ENCODE data around the gene STAB1.

STAB1 gene

GRCh38 chr3:52483577-52484381 is 11.4 kb upstream of the STAB1 start:
- DNase-seq (ENCODE audit: low spot score), result no peak

DNA sequence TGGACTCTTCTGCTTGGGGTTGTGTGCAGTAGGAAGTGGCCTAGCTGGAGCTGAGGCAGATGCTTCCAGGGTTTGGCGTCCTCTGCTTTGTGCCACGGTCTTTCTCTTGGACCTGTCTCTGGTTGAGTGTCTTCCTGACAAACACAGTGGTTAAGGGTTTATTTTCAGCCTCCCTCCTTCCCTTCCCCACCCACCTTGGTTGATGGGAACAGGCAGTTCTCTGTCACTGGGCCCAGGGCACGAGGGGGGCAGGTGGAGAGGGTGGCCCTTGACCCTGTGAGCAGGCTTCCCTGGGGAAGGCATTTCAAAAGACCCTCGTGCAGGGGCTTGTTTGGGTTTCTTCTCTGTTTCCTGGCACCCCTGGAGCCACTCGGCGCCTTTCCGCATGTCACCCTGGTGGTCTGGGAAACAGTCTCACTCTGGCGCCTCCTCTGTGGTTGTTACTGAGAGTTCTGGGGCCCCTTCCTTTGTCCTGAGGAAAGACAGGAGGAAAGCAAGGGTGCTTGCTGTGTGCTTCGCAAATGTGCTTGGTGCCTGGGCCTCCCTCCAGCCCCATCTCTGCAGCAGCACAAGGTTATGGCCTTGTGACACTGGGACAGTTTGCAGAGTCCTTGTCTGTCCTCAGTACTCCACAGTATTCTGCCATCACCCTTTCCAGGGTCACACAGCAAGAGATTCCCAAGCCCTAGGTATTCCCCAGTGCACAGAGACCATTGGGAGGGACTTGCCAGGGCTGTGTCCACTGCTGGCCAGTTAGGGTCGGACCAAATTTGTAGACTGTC is 10.3 kb upstream of the STAB1 start:
- no peak for DNase-seq (ENCODE audit: low spot score)

DNA sequence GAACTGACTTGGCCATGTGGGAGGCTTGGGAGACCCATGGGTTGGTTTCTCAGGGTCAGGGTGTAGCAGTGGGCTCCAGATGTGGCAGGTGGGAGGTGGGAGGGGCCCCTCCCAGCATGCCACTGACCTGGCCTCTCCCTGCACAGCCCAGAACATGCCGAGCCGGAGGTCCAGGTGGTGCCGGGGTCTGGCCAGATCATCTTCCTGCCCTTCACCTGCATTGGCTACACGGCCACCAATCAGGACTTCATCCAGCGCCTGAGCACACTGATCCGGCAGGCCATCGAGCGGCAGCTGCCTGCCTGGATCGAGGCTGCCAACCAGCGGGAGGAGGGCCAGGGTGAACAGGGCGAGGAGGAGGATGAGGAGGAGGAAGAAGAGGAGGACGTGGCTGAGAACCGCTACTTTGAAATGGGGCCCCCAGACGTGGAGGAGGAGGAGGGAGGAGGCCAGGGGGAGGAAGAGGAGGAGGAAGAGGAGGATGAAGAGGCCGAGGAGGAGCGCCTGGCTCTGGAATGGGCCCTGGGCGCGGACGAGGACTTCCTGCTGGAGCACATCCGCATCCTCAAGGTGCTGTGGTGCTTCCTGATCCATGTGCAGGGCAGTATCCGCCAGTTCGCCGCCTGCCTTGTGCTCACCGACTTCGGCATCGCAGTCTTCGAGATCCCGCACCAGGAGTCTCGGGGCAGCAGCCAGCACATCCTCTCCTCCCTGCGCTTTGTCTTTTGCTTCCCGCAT is 7.9 kb upstream of the STAB1 start:
- no peak for DNase-seq (ENCODE audit: low spot score)

DNA sequence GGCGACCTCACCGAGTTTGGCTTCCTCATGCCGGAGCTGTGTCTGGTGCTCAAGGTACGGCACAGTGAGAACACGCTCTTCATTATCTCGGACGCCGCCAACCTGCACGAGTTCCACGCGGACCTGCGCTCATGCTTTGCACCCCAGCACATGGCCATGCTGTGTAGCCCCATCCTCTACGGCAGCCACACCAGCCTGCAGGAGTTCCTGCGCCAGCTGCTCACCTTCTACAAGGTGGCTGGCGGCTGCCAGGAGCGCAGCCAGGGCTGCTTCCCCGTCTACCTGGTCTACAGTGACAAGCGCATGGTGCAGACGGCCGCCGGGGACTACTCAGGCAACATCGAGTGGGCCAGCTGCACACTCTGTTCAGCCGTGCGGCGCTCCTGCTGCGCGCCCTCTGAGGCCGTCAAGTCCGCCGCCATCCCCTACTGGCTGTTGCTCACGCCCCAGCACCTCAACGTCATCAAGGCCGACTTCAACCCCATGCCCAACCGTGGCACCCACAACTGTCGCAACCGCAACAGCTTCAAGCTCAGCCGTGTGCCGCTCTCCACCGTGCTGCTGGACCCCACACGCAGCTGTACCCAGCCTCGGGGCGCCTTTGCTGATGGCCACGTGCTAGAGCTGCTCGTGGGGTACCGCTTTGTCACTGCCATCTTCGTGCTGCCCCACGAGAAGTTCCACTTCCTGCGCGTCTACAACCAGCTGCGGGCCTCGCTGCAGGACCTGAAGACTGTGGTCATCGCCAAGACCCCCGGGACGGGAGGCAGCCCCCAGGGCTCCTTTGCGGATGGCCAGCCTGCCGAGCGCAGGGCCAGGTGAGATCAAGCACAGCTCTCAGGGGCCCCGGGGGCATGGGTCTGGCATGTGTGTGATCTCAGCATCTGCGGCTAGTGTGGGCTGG is 7.1 kb upstream of the STAB1 start:
- no peak for DNase-seq (ENCODE audit: low spot score)

DNA sequence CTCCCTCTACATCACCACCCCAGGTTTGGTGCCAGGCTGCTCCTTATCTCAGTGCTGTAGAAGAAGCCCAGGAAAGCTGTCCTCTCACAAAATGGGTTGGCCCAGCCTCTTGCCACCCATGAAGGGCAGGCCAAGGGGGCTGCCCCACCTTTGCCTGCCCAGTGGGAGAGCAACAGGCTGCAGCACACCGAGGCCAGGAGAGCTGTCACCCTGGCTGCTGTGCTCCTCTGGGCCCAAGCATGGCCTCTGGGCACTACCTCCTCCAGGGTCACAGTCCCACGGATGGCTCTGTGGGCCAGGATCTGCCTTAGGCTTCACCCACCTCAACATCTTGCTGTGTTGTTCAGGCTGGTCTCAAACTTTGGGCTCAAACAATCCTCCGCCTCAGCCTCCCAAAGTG is 6.4 kb upstream of the STAB1 start:
- DNase-seq (ENCODE audit: low spot score), result no peak

- DNase-seq (ENCODE audit: low spot score), result no peak
Measured at GRCh38 chr3:52489453-52489852, 5.7 kb upstream of the STAB1 start.

- DNase-seq (ENCODE audit: low spot score), result no peak
Measured at GRCh38 chr3:52490035-52490938, 4.9 kb upstream of the STAB1 start.

DNA sequence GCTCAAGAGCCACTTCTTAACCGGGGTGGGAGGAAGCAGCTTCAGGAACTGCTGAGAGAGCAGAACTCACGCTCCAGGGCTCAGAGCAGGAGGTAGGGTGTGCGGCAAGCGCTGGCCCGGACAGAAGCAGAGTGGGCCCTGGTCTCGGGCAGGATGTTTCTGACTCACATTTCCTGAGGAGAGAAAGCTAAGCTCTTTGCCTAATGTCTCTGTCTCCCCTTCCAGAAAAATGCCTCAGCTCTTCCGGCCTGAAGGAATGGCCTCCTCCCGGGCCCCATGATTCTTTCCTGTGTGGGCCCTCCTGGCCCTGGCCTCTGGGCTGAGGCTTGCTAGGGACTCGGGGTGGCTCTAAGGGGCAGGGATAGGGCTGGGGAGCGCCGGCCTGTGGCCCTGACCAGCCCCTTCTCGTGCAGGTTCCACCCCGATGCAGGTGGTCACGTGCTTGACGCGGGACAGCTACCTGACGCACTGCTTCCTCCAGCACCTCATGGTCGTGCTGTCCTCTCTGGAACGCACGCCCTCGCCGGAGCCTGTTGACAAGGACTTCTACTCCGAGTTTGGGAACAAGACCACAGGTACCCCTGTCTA is 4.1 kb upstream of the STAB1 start:
- no peak for DNase-seq (ENCODE audit: low spot score)

DNA sequence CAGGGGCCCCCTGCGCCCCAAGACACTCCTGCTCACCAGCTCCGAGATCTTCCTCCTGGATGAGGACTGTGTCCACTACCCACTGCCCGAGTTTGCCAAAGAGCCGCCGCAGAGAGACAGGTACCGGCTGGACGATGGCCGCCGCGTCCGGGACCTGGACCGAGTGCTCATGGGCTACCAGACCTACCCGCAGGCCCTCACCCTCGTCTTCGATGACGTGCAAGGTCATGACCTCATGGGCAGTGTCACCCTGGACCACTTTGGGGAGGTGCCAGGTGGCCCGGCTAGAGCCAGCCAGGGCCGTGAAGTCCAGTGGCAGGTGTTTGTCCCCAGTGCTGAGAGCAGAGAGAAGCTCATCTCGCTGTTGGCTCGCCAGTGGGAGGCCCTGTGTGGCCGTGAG is 3.1 kb upstream of the STAB1 start:
- no peak for DNase-seq (ENCODE audit: low spot score)

GRCh38 chr3:52493232-52494017 is 1.7 kb upstream of the STAB1 start:
- DNase-seq (ENCODE audit: low spot score), result no peak

- no peak for DNase-seq (ENCODE audit: low spot score)
Measured at GRCh38 chr3:52494445-52494844, 693 bp upstream of the STAB1 start.

DNA sequence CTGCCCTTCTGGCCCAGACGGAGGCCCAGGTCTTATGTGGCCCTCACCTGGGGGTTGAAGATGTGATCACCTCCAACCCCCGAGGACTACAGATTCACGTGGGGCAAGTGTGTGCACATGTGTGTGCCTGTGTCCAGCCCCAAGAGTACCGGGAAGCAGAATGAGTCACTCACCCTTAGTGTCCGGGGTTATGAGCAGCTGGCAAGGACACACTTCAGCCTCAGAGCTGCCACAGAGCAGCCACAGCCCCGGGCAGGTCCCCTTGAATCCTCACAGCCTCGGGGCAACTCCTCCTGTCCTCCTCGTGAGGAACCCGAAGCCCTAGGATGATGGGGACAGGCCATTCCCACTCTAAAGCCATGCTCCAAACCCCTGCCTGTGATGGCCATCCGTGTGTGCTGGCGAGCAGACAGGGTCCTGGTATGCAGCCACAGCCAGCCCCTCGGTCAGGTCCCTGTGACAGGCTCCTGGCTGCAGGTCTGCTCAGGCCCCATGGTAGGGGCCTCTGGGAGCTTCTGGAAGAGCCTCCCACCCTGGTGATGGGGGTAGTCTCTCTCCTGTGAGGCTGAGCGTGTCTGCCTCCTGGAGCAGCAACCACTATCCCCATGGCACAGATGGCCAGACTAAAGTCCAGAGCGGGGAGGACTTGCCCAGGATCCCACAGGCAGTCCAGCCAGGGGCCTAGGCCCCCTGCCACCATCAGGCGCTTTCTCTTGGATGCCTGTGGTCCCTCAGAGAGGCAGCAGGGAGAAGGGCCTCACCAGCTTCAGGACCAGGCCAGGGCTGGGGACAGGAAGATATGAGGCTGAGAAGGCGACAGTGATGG is 852 bp downstream of the STAB1 start:
- DNase-seq (ENCODE audit: low spot score), result no peak

DNA sequence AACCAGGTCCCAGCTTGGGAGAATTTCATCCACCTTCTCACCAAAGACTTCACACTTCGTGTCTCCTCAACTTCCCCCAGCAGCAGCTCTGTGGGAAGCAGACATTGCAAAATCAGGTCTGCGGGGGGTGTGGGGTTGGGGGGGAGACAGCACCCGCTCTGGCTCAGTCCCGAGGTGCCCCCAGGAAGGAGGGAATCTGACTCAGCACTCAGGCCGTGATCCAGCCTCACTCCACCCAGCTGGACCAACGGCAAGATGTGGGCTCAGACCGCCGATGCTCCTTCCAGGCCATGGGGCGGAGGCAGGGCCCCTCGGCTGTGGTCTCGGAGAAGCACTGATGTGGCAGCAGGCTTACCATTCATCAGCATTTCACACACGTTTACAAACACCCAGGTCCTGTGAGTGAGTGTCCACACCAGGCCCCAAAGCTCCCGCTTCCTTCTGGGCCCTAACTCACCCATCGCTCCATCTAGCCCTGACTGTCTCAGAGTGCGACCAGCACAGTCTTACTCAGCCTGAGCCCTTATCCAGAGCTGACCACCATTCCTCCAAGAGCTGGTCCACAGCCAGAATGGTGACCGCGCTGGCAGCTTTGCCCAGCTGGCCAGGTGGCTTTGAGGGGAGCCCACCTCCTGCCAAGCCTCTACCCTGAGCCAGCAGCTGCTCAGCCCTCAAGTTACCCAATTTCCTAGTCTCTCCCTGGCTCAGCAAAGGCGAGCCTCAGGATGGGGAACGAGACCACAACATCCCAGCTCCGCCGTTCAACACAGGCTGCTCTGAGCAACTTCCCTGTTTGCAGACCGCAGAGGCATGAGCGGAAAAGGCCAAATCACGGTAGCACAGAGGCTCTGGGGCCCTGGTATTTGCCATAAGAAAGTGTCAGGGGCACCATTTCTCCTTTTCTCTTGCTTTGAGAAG is 3.3 kb downstream of the STAB1 start:
- DNase-seq (ENCODE audit: low spot score), result no peak

- no peak for DNase-seq (ENCODE audit: low spot score)
Measured at GRCh38 chr3:52501046-52501445, 5.9 kb downstream of the STAB1 start.

GRCh38 chr3:52502001-52502400 is 6.9 kb downstream of the STAB1 start:
- DNase-seq (ENCODE audit: low spot score), result no peak

- DNase-seq (ENCODE audit: low spot score), result no peak
Measured at GRCh38 chr3:52502808-52503350, 7.7 kb downstream of the STAB1 start.

DNA sequence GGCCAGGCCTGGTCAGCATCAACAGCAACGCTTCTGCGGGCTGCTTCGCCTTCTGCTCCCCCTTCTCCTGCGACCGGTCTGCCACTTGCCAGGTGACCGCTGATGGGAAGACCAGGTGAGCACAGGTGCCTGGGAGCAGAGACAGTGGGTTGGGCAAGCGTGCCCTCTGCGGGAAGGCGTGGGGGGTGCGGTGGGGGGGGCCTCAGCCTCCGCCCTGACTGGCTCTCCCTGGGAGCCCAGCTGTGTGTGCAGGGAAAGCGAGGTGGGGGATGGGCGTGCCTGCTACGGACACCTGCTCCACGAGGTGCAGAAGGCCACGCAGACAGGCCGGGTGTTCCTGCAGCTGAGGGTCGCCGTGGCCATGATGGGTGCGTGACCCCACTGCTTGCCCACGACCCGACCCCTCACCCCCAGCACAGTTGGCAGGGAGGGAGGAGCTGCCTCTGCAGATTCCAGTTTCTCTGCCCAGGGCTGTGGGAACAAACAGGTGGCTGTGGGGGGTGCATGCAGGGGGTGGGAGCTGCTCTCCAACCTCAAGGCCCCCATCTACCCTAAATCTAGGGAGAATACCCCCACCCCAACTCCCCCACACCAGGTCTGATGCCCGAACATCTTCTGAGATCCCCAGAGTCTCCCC is 8.8 kb downstream of the STAB1 start:
- DNase-seq (ENCODE audit: low spot score), result no peak

All from HuH-7.5 (cell line).